Sigmoid colon (tissue), 4 donors: ENCODE data around the gene DACT3.

Source experiments
- POLR2A ChIP-seq, 2 donors: fragments of 450-650 bp; IDR thresholded peaks; one replicate each; pipeline ENCODE4 v1.6.1; 2016; ENCODE audit warnings: antibody characterized with exemption in 2 of 2, mild to moderate bottlenecking in 2 of 2, moderate library complexity in 2 of 2
- POLR2AphosphoS5 ChIP-seq, 4 donors: sonication (generic); formaldehyde crosslinking; IDR thresholded peaks; one replicate each; pipeline ENCODE4 v1.6.1; 2017; ENCODE audit warnings: antibody characterized with exemption in 4 of 4
- TF ChIP-seq, protein P1 (sequence below), 4 experiments: fragments of 450-650 bp in 3 of 4; fragments of 200-600 bp in 1 of 4; IDR thresholded peaks; one replicate each; pipeline ENCODE4 v1.5.1; 2016 to 2019; ENCODE audit warnings: antibody characterized with exemption in 4 of 4, mild to moderate bottlenecking in 3 of 4, moderate library complexity in 2 of 4

DNA sequence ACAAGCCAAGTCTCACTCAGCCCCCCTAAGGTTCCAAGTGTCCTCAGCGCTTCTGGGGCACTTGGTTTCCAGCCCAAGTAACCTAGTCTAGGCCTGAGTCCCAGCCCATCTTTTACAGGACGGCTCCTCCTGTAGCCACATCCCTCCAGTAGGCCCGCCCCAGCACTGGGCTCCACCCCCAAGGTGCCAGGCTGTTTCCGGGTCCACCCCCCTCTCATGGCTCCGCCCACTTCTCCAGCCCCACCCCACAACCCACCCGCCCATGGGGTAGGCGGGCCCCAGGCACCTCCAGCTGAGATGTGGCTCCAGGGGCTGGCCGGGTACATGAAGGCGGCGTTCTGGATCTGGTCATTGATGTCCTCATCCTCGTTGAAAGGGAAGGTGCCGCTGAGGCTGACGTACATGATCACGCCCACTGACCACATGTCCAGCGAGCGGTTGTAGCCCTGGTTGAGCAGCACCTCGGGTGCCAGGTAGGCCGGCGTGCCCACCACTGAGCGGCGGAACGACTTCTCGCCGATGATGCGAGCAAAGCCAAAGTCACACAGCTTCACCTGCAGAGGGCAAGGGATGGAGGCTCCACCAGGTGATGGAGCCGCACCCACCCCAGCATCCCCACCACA lies 17.2 kb upstream of the DACT3 start:
- no peak for TF ChIP-seq POLR2A (IDR thresholded peaks at IDR 0.05)
- TF ChIP-seq, protein P1, sequence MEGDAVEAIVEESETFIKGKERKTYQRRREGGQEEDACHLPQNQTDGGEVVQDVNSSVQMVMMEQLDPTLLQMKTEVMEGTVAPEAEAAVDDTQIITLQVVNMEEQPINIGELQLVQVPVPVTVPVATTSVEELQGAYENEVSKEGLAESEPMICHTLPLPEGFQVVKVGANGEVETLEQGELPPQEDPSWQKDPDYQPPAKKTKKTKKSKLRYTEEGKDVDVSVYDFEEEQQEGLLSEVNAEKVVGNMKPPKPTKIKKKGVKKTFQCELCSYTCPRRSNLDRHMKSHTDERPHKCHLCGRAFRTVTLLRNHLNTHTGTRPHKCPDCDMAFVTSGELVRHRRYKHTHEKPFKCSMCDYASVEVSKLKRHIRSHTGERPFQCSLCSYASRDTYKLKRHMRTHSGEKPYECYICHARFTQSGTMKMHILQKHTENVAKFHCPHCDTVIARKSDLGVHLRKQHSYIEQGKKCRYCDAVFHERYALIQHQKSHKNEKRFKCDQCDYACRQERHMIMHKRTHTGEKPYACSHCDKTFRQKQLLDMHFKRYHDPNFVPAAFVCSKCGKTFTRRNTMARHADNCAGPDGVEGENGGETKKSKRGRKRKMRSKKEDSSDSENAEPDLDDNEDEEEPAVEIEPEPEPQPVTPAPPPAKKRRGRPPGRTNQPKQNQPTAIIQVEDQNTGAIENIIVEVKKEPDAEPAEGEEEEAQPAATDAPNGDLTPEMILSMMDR (IDR thresholded peaks at IDR 0.05), result no peak
- no peak for TF ChIP-seq POLR2AphosphoS5 (IDR thresholded peaks at IDR 0.05)
